ENCODE data around the gene PDPK1.
A peak's percentile ranks its signal among the peaks of the same experiment; 100 is the strongest.

PDPK1 gene

GRCh38 chr16:2530629-2531318 lies 7.0 kb upstream of the PDPK1 start:
- H3K4me2 ChIP-seq (ENCODE audit: low read length), result peak overlapping the region; percentile 86; the same call in 1 of the 2 replicates

GRCh38 chr16:2531371-2531695 lies 6.5 kb upstream of the PDPK1 start, which contains the start of gene CEMP1:
Gene CEMP1 (minus strand): TSS chr16:2531408. CDS start chr16:2531073, 335 bp downstream.
- Histone ChIP-seq H3K4me1 (ENCODE audit: control insufficient read depth, low read length) (peaks cover 20% of the 10 kb centered on the region), H3K4me3 (ENCODE audit: low read length) (peak within 1 kb of the TSS; percentile 76), H4K20me1 (ENCODE audit: control insufficient read depth, insufficient read depth, low read depth, low read length) (no peaks in the 10 kb centered on the region), H3F3A (ENCODE audit: control insufficient read depth, insufficient read depth) (peaks cover 6% of the 10 kb centered on the region), H3K27ac (ENCODE audit: low read depth, low read length) (peak within 1 kb of the TSS; percentile 77), H3K9me3 (ENCODE audit: control insufficient read depth, insufficient read depth, low read length) (no peaks in the 10 kb centered on the region), H3K4me2 (ENCODE audit: low read length) (peak within 1 kb of the TSS; percentile 86), H3K9me2 (replicated peaks; ENCODE audit: control insufficient read depth, low read length) (no peaks in the 10 kb centered on the region), H3K36me3 (ENCODE audit: control insufficient read depth, low read length) (peaks cover 21% of the 10 kb centered on the region), H3K79me2 (ENCODE audit: control insufficient read depth, low read length) (no peaks in the 10 kb centered on the region), H3K27me3 (ENCODE audit: control insufficient read depth, low read length) (no peaks in the 10 kb centered on the region)
- TF ChIP-seq CTCF (IDR thresholded peaks at IDR 0.05; ENCODE audit: low read depth, low read length, poor library complexity, severe bottlenecking) (no peak), EZH2phosphoT487 (IDR thresholded peaks at IDR 0.05; ENCODE audit: borderline replicate concordance, low read length) (no peak)

More at GRCh38 chr16:2530629-2531318, 7.0 kb upstream of the PDPK1 start:
- no peak for TF ChIP-seq EZH2phosphoT487 (IDR thresholded peaks at IDR 0.05; ENCODE audit: borderline replicate concordance, low read length)
- no peak for TF ChIP-seq CTCF (IDR thresholded peaks at IDR 0.05; ENCODE audit: low read depth, low read length, poor library complexity, severe bottlenecking)
- Histone ChIP-seq H3F3A (ENCODE audit: control insufficient read depth, insufficient read depth) (peaks cover 6% of the 10 kb centered on the region), H3K4me1 (ENCODE audit: control insufficient read depth, low read length) (peaks cover 19% of the 10 kb centered on the region), H3K36me3 (ENCODE audit: control insufficient read depth, low read length) (peaks cover 25% of the 10 kb centered on the region), H3K9me3 (ENCODE audit: control insufficient read depth, insufficient read depth, low read length) (no peaks in the 10 kb centered on the region), H3K27ac (ENCODE audit: low read depth, low read length) (no peak overlapping the region), H4K20me1 (ENCODE audit: control insufficient read depth, insufficient read depth, low read depth, low read length) (no peaks in the 10 kb centered on the region), H3K4me3 (ENCODE audit: low read length) (no peak overlapping the region), H3K9me2 (replicated peaks; ENCODE audit: control insufficient read depth, low read length) (no peaks in the 10 kb centered on the region), H3K27me3 (ENCODE audit: control insufficient read depth, low read length) (no peaks in the 10 kb centered on the region), H3K79me2 (ENCODE audit: control insufficient read depth, low read length) (no peaks in the 10 kb centered on the region)

GRCh38 chr16:2531696-2532493 lies 5.9 kb upstream of the PDPK1 start:
- H3F3A ChIP-seq (ENCODE audit: control insufficient read depth, insufficient read depth), result peaks cover 6% of the 10 kb centered on the region
- no peaks in the 10 kb centered on the region for H3K79me2 ChIP-seq (ENCODE audit: control insufficient read depth, low read length)
- H3K9me3 ChIP-seq (ENCODE audit: control insufficient read depth, insufficient read depth, low read length), result no peaks in the 10 kb centered on the region
- no peaks in the 10 kb centered on the region for H3K27me3 ChIP-seq (ENCODE audit: control insufficient read depth, low read length)
- H3K9me2 ChIP-seq (replicated peaks; ENCODE audit: control insufficient read depth, low read length), result no peaks in the 10 kb centered on the region
- H3K4me2 ChIP-seq (ENCODE audit: low read length), result peak overlapping the region; percentile 86
- H4K20me1 ChIP-seq (ENCODE audit: control insufficient read depth, insufficient read depth, low read depth, low read length), result no peaks in the 10 kb centered on the region
- H3K4me3 ChIP-seq (ENCODE audit: low read length), result peak overlapping the region; percentile 76
- peaks cover 19% of the 10 kb centered on the region for H3K36me3 ChIP-seq (ENCODE audit: control insufficient read depth, low read length)
- peak overlapping the region; percentile 77 for H3K27ac ChIP-seq (ENCODE audit: low read depth, low read length)
- no peak for TF ChIP-seq EZH2phosphoT487 (IDR thresholded peaks at IDR 0.05; ENCODE audit: borderline replicate concordance, low read length)
- TF ChIP-seq CTCF (IDR thresholded peaks at IDR 0.05; ENCODE audit: low read depth, low read length, poor library complexity, severe bottlenecking), result no peak
- H3K4me1 ChIP-seq (ENCODE audit: control insufficient read depth, low read length), result peaks cover 24% of the 10 kb centered on the region
